Epithelial cell of esophagus (primary cell): ENCODE data around the gene COPS9.

Source experiments
- DNase-seq: peaks from one replicate; pipeline ENCODE4 v3.0.0; 2010; ENCODE audit warnings: low read depth
- H3K4me3 ChIP-seq: 2 replicates; pipeline ENCODE4 v1.5.1; 2011; ENCODE audit warnings: mild to moderate bottlenecking, low read length, control low read depth
- TF ChIP-seq, protein P1 (sequence below): IDR thresholded peaks from 2 replicates; pipeline ENCODE4 v1.5.1; 2011; ENCODE audit warnings: low read depth, mild to moderate bottlenecking, low read length, control low read depth, inconsistent platforms; ENCODE audit not compliant: insufficient read depth; ENCODE audit errors: missing control alignments

Gene COPS9

DNA sequence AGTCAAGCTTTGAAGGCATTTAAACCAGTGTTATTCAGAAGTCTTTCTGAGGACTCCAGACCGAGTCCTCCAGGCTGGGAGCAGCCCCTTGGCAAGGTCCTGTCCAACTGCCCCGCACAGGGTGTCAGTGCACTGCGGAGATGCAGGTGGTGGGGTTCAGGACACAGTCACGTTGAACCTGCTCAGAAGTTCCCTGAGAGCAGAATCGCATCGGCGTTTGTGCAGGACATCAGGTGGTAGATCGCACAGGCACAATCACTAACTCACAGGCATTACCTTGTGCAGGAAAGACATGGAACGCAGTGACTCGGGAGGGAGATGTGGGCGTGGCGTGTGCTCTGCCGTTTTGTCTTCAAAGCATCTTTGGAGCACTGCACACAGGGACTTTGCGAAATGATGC is 10.4 kb downstream of the COPS9 start:
- H3K4me3 ChIP-seq, result no peak overlapping the region
- TF ChIP-seq, protein P1, sequence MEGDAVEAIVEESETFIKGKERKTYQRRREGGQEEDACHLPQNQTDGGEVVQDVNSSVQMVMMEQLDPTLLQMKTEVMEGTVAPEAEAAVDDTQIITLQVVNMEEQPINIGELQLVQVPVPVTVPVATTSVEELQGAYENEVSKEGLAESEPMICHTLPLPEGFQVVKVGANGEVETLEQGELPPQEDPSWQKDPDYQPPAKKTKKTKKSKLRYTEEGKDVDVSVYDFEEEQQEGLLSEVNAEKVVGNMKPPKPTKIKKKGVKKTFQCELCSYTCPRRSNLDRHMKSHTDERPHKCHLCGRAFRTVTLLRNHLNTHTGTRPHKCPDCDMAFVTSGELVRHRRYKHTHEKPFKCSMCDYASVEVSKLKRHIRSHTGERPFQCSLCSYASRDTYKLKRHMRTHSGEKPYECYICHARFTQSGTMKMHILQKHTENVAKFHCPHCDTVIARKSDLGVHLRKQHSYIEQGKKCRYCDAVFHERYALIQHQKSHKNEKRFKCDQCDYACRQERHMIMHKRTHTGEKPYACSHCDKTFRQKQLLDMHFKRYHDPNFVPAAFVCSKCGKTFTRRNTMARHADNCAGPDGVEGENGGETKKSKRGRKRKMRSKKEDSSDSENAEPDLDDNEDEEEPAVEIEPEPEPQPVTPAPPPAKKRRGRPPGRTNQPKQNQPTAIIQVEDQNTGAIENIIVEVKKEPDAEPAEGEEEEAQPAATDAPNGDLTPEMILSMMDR, result no peak
- DNase-seq, result no peak

DNA sequence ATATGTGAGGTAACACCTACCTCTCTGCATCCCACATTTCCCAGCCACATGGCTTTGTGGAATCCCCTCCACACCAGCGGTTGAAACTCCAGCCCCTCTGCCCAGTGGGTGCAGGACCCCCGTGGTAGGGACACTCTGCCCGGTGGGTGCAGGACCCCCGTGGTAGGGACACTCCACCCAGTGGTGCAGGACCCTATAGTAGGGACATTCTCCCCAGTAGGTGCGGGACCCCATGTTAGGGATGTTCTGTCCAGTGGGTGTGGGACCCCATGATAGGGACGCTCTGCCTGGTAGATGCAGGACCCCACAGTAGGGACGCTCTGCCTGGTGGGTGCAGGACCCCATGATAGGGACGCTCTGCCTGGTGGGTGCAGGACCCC is 11.5 kb downstream of the COPS9 start:
- TF ChIP-seq, protein P1, result no peak
- DNase-seq, result no peak
- H3K4me3 ChIP-seq, result no peak overlapping the region

DNA sequence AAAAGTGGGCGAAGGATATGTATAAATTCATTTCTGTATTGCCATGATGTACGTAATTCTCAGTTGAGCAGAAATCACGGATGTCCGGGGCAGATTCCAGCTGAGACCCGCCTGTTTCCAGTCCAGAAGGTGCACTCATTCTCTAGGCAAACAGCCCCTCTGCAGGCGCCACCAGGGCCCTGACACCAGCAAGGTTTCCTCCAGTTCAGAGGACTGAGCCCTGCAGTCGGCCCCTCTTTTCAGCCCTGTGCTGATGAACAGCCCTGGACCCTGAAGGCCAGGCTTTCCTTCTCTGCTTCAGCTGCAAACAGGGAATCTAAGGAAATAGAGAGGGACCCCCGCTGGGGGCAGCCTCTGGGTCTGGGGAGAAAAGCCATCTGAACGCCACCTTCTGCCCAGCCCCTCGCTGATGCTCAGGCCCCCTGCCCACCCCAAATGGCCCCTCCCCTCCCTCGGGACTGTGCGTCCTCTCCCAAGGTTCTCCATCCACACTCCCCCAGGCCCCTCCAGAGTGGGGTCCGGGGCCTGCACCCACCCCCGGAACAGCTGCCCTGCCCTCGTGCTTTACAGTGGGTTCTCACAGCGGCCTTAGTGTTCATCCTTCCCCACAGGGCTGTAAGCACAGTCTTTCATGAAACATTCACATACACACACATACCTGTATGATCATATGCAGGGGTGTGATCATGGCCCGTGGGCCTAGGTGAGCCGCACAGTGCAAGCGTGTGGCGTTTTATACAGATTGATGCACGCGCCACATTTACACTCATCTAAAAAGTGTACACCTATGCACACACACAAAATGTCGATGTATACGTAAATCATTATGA is 12.1 kb downstream of the COPS9 start:
- DNase-seq, result no peak
- no peak overlapping the region for H3K4me3 ChIP-seq
- TF ChIP-seq, protein P1, result no peak

DNA sequence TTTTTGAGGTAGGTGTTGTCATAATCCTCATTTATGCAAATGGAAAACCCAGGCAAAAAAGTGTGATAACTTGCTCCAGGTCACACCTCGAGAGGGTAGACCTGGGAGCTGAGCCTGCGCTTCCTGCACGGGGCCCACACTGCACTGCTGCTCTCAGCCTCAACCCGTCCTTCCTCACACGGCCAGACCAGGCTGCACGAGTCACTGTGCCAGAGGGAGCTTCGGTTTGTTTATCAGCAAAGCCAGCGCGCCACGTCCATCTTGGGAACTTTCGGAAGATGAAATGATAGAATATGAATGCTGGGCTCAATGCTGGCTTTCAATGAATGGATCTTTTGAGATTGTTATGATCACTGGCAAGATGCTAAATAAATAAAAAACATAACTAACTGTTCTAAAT is 14.4 kb downstream of the COPS9 start:
- TF ChIP-seq, protein P1, result no peak
- H3K4me3 ChIP-seq, result no peak overlapping the region
- no peak for DNase-seq

DNA sequence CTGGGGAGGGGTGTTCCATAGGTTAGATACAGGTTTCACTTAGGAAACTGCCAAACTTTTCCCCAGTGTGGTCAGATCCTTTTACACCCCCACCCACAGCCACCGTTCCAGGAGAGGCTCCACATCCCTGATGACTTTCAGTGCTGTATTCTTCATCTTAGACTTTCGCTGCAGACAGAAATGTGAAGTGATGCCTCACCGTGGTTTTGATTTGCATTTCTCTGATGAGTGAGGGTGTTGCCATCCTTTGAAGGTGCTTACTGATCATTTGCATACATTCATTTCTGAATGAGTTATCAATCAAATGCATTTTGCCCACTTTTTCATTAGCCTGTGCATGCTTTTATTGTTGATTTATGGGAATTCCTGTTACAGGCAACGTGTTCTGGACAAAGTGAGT is 14.9 kb downstream of the COPS9 start:
- no peak for DNase-seq
- TF ChIP-seq, protein P1, result no peak
- H3K4me3 ChIP-seq, result no peak overlapping the region

DNA sequence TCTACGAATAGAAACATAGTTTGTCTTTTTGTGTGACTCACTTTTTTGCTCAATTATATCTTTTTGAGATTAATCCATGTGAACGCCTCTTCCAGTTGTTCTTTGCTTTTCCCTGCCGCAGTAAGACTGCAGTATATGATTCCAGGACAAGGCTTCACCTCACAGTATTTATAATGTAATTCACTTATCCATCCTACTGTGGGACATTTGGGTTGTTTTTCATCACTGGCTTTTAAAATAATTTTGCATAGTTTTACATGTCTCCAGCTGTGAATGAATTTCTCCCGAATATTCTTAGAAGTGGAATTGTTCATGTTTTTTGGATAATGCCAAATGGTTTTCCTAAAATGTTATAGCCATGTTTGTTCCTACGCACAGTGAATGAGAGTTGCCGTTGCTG is 21.9 kb downstream of the COPS9 start:
- no peak for DNase-seq
- no peak overlapping the region for H3K4me3 ChIP-seq
- TF ChIP-seq, protein P1, result no peak
